Natural killer cell (primary cell): ENCODE data around the gene BBS9. TPM values are rescaled to one million over a fixed set of nuclear protein-coding genes. Genes with fewer than 3 reads are reported as not detected.

ENCODE experiments used
- ATAC-seq, 3 donors: fragments of 150-1000 bp in 2 of 3; fragments of 200-7000 bp in 1 of 3; cut with Tn5 transposase; 1 replicate in 1 of 3; 2 replicates in 2 of 3; pipeline ENCODE4 v1.10.0; 2021; ENCODE audit warnings: mild to moderate bottlenecking in 2 of 3, moderate library complexity in 2 of 3
- DNase-seq, 2 donors: peaks; one replicate each; pipeline versions ENCODE4 v3.0.0 to v3.0.0-alpha.2; 2013 to 2021; ENCODE audit warnings: mixed read lengths in 1 of 2
- H3K27ac ChIP-seq: one replicate; pipeline ENCODE4 v1.5.1; 2013; ENCODE audit warnings: mild to moderate bottlenecking, low read length
- H3K27me3 ChIP-seq: one replicate; pipeline ENCODE4 v1.6.1; 2013; ENCODE audit warnings: low read length; ENCODE audit not compliant: control insufficient read depth, insufficient read depth
- H3K36me3 ChIP-seq: one replicate; pipeline ENCODE4 v1.6.1; 2013; ENCODE audit warnings: low read length; ENCODE audit not compliant: control insufficient read depth, insufficient read depth
- H3K4me1 ChIP-seq: one replicate; pipeline ENCODE4 v1.6.1; 2013; ENCODE audit warnings: low read length; ENCODE audit not compliant: control insufficient read depth, insufficient read depth
- H3K4me3 ChIP-seq: one replicate; pipeline ENCODE4 v1.5.1; 2013; ENCODE audit warnings: low read length
- H3K9me3 ChIP-seq: one replicate; pipeline ENCODE4 v1.6.1; 2013; ENCODE audit warnings: low read length; ENCODE audit not compliant: control insufficient read depth, insufficient read depth
- H3K27ac Mint-ChIP-seq, 2 donors: one replicate each; pipeline ENCODE4 v1.8.0; 2022; ENCODE audit warnings: mild to moderate bottlenecking in 2 of 2, mixed read lengths in 2 of 2, moderate library complexity in 1 of 2
- H3K27me3 Mint-ChIP-seq, 2 donors: one replicate each; pipeline ENCODE4 v1.8.0; 2022; ENCODE audit warnings: low read depth in 2 of 2, mixed read lengths in 2 of 2
- H3K36me3 Mint-ChIP-seq: one replicate; pipeline ENCODE4 v1.8.0; 2022; ENCODE audit warnings: mixed read lengths
- H3K4me1 Mint-ChIP-seq, 2 donors: one replicate each; pipeline ENCODE4 v1.8.0; 2022; ENCODE audit warnings: mixed read lengths in 2 of 2
- H3K4me3 Mint-ChIP-seq: one replicate; pipeline ENCODE4 v1.8.0; 2022; ENCODE audit warnings: mild to moderate bottlenecking, moderate library complexity, mixed read lengths
- H3K9me3 Mint-ChIP-seq, 2 donors: one replicate each; pipeline ENCODE4 v1.8.0; 2022; ENCODE audit warnings: mixed read lengths in 2 of 2
- CTCF ChIP-seq: fragments of 200-600 bp; IDR thresholded peaks from one replicate; pipeline ENCODE4 v1.8.0; 2022; ENCODE audit warnings: antibody characterized with exemption
- WGBS: methylation state at CpG from one replicate; pipeline ENCODE4 v1.1.7; 2013; ENCODE audit warnings: missing lambda C conversion rate; ENCODE audit not compliant: insufficient coverage; 5-methylcytosine and 5-hydroxymethylcytosine counted together
- intact Hi-C: fragments of 100-400 bp; cut with micrococcal nuclease; formaldehyde crosslinking; loops from one replicate; pipeline ENCODE4 v1.14.2; 2022
- total RNA-seq, 4 donors: library from RNA; stranded (reverse); fragments of 120-200 nt in 1 of 4; gene quantifications; one replicate each; pipeline versions ENCODE4 v1.2.3 to v1.2.4, GENCODE V29; 2013 to 2022

BBS9 gene
- total RNA-seq, 3 donors from 2014 or later (not counting 1 experiment from before 2014, with no cell fraction given) = 25.1 to 34.6 (median 34.4) TPM

GRCh38 chr7:33597181-33597580, 467.8 kb downstream of the BBS9 start:
- Mint-ChIP-seq H3K27ac (no peak overlapping the region), H3K4me3 (no peak overlapping the region), H3K27me3 (no peaks in the 10 kb centered on the region), H3K36me3 (peaks cover 20% of the 10 kb centered on the region), H3K4me1 (peaks cover 0 to 10% of the 10 kb centered on the region in 2 donors), H3K9me3 (peaks cover 0 to 3% of the 10 kb centered on the region in 2 donors)
- no CpG with 5 or more reads among the region's 1 CpG for WGBS
- no peak for ATAC-seq
- no peaks in the 10 kb centered on the region for H3K4me1 ChIP-seq
- TF ChIP-seq CTCF = no peak
- no peak overlapping the region for H3K4me3 ChIP-seq
- H3K36me3 ChIP-seq = no peaks in the 10 kb centered on the region
- no peaks in the 10 kb centered on the region for H3K27me3 ChIP-seq
- no peak for DNase-seq
- intact Hi-C loops = no loop called here
- no peaks in the 10 kb centered on the region for H3K9me3 ChIP-seq
- no peak overlapping the region for H3K27ac ChIP-seq

GRCh38 chr7:33601101-33601500, 471.7 kb downstream of the BBS9 start:
- no peaks in the 10 kb centered on the region for H3K27me3 Mint-ChIP-seq
- TF ChIP-seq CTCF = no peak

DNA sequence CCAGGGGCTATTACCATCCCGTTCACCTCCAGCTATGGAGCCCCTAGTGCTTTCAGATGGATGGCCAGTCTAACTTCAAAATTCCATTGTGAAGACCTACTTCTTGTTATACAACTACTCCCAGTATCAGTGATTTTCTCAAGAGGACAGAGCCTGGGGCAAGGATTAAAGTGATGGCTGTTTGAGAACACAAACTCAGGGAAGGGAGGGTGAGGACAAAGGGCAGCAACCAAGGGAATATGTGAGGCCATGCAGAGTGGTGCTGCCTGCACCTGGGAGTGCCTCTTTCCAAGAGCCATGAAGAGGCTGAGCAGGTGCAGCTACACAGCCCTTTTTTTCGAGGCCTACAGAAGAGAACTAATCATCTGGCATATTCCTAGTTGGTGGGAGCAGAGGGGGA, 472.5 kb downstream of the BBS9 start:
- WGBS = 86% methylated on average over 2 of the region's 2 CpGs
- no peak overlapping the region for H3K4me3 ChIP-seq
- no peak for DNase-seq
- H3K4me1 ChIP-seq = no peaks in the 10 kb centered on the region
- H3K4me3 Mint-ChIP-seq = no peak overlapping the region
- H3K27me3 Mint-ChIP-seq = no peaks in the 10 kb centered on the region
- H3K27me3 ChIP-seq = no peaks in the 10 kb centered on the region
- intact Hi-C loops = no loop called here
- no peaks in the 10 kb centered on the region for H3K36me3 Mint-ChIP-seq
- no peaks in the 10 kb centered on the region for H3K9me3 ChIP-seq
- H3K4me1 Mint-ChIP-seq = peaks cover 18 to 19% of the 10 kb centered on the region in 2 donors
- no peaks in the 10 kb centered on the region for H3K9me3 Mint-ChIP-seq
- no peak overlapping the region for H3K27ac Mint-ChIP-seq
- H3K36me3 ChIP-seq = no peaks in the 10 kb centered on the region
- no peak for TF ChIP-seq CTCF
- ATAC-seq = no peak
- no peak overlapping the region for H3K27ac ChIP-seq

More at GRCh38 chr7:33601101-33601500, 471.7 kb downstream of the BBS9 start:
- Mint-ChIP-seq H3K27ac (no peak overlapping the region), H3K9me3 (no peaks in the 10 kb centered on the region), H3K4me1 (peaks cover 18 to 19% of the 10 kb centered on the region in 2 donors), H3K4me3 (no peak overlapping the region), H3K36me3 (no peaks in the 10 kb centered on the region)
- WGBS = 87% methylated on average over 4 of the region's 4 CpGs
- intact Hi-C loops = no loop called here
- Histone ChIP-seq H3K36me3 (no peaks in the 10 kb centered on the region), H3K27me3 (no peaks in the 10 kb centered on the region), H3K27ac (no peak overlapping the region), H3K9me3 (no peaks in the 10 kb centered on the region), H3K4me1 (no peaks in the 10 kb centered on the region), H3K4me3 (no peak overlapping the region)
- DNase-seq = no peak
- no peak for ATAC-seq

GRCh38 chr7:33604056-33604455, 474.7 kb downstream of the BBS9 start:
- Mint-ChIP-seq H3K4me1 (peaks cover 13 to 18% of the 10 kb centered on the region in 2 donors), H3K27ac (peak overlapping the region; percentile 36 to 38), H3K36me3 (no peaks in the 10 kb centered on the region), H3K9me3 (peaks cover 0 to 2% of the 10 kb centered on the region in 2 donors), H3K4me3 (no peak overlapping the region), H3K27me3 (no peaks in the 10 kb centered on the region)
- WGBS = 80% methylated on average over 1 of the region's 2 CpGs
- Histone ChIP-seq H3K27ac (no peak overlapping the region), H3K4me1 (no peaks in the 10 kb centered on the region), H3K27me3 (no peaks in the 10 kb centered on the region), H3K4me3 (no peak overlapping the region), H3K36me3 (no peaks in the 10 kb centered on the region), H3K9me3 (no peaks in the 10 kb centered on the region)
- no peak for ATAC-seq
- no peak for TF ChIP-seq CTCF
- intact Hi-C loops = no loop called here
- no peak for DNase-seq
